ENCODE results near the gene TAS2R41. TPM values are rescaled to one million over a fixed set of nuclear protein-coding genes. Genes with fewer than 3 reads are reported as not detected.

TAS2R41 gene
- polyA plus RNA-seq, 1 donor (not counting 4 experiments of a cell fraction or from before 2014, with no cell fraction given), result not detected

- H3K9me1 ChIP-seq (ENCODE audit: control insufficient read depth, extremely low read depth, insufficient read depth, low read length), result no peaks in the 10 kb centered on the region
- TF ChIP-seq EZH2 (IDR thresholded peaks at IDR 0.05; ENCODE audit: low read length) (no peak), CTCF (optimal IDR thresholded peaks at IDR 0.05 in 1 of 3, IDR thresholded peaks at IDR 0.05 in 1 of 3, conservative IDR thresholded peaks at IDR 0.05 in 1 of 3; ENCODE audit: extremely low read depth in 1 of 3, insufficient read depth in 2 of 3, low read length in 3 of 3) (no peak)
- no peaks in the 10 kb centered on the region for H3K27me3 ChIP-seq (ENCODE audit: control insufficient read depth, extremely low read depth, insufficient read depth, low read length)
- H3K9ac ChIP-seq (ENCODE audit: control insufficient read depth, extremely low read depth, insufficient read depth, low read length), result no peak overlapping the region
- H4K20me1 ChIP-seq (ENCODE audit: control insufficient read depth, extremely low read depth, insufficient read depth, low read length), result no peaks in the 10 kb centered on the region
- dilution Hi-C loops (cut with MboI; ENCODE audit: extremely low pct_ligation_motif_present, low sequenced_read_pairs), result no loop called here
- H3K27ac ChIP-seq (ENCODE audit: control insufficient read depth, insufficient read depth, low read length), result no peak overlapping the region
- H3K9me3 ChIP-seq (ENCODE audit: control insufficient read depth, low read depth, low read length), result no peaks in the 10 kb centered on the region
- DNase-seq (ENCODE audit: low read depth, low spot score), result no peak
- H3K4me3 ChIP-seq (ENCODE audit: control insufficient read depth in 2 of 3, extremely low read depth in 1 of 3, insufficient read depth in 2 of 3, low read depth in 1 of 3, low read length in 3 of 3), result peak overlapping the region in 1 of 3 experiments; percentile 5
- peak overlapping the region; percentile 9 for H3K4me2 ChIP-seq (ENCODE audit: control insufficient read depth, extremely low read depth, insufficient read depth, low read depth, low read length)
- no peaks in the 10 kb centered on the region for H3K36me3 ChIP-seq (ENCODE audit: control insufficient read depth in 2 of 2, extremely low read depth in 1 of 2, insufficient read depth in 2 of 2, low read length in 2 of 2)
- H2AFZ ChIP-seq (ENCODE audit: control insufficient read depth, low read length), result no peak overlapping the region
- H3K4me1 ChIP-seq (ENCODE audit: control insufficient read depth, extremely low read depth, insufficient read depth, low read length), result peaks cover 22% of the 10 kb centered on the region
- no peak for FAIRE-seq
- no peaks in the 10 kb centered on the region for H3K79me2 ChIP-seq (ENCODE audit: control insufficient read depth, insufficient read depth, low read length)
Observed at GRCh38 chr7:143511593-143512047, 33.9 kb downstream of the TAS2R41 start.

- no peaks in the 10 kb centered on the region for H4K20me1 ChIP-seq (ENCODE audit: control insufficient read depth, extremely low read depth, insufficient read depth, low read length)
- DNase-seq (ENCODE audit: low read depth, low spot score), result no peak
- no peaks in the 10 kb centered on the region for H3K9me1 ChIP-seq (ENCODE audit: control insufficient read depth, extremely low read depth, insufficient read depth, low read length)
- H3K4me1 ChIP-seq (ENCODE audit: control insufficient read depth, extremely low read depth, insufficient read depth, low read length), result peaks cover 14% of the 10 kb centered on the region
- peak overlapping the region; percentile 25 for H3K27ac ChIP-seq (ENCODE audit: control insufficient read depth, insufficient read depth, low read length)
- H3K4me2 ChIP-seq (ENCODE audit: control insufficient read depth, extremely low read depth, insufficient read depth, low read depth, low read length), result peak overlapping the region; percentile 17
- H3K79me2 ChIP-seq (ENCODE audit: control insufficient read depth, insufficient read depth, low read length), result no peaks in the 10 kb centered on the region
- no peak overlapping the region for H2AFZ ChIP-seq (ENCODE audit: control insufficient read depth, low read length)
- peak; percentile 55 for FAIRE-seq
- H3K9me3 ChIP-seq (ENCODE audit: control insufficient read depth, low read depth, low read length), result no peaks in the 10 kb centered on the region
- no peak overlapping the region for H3K9ac ChIP-seq (ENCODE audit: control insufficient read depth, extremely low read depth, insufficient read depth, low read length)
- no peaks in the 10 kb centered on the region for H3K36me3 ChIP-seq (ENCODE audit: control insufficient read depth in 2 of 2, extremely low read depth in 1 of 2, insufficient read depth in 2 of 2, low read length in 2 of 2)
- no peaks in the 10 kb centered on the region for H3K27me3 ChIP-seq (ENCODE audit: control insufficient read depth, extremely low read depth, insufficient read depth, low read length)
- TF ChIP-seq CTCF (optimal IDR thresholded peaks at IDR 0.05 in 1 of 3, IDR thresholded peaks at IDR 0.05 in 1 of 3, conservative IDR thresholded peaks at IDR 0.05 in 1 of 3; ENCODE audit: extremely low read depth in 1 of 3, insufficient read depth in 2 of 3, low read length in 3 of 3) (no peak), EZH2 (IDR thresholded peaks at IDR 0.05; ENCODE audit: low read length) (no peak)
- dilution Hi-C loops (cut with MboI; ENCODE audit: extremely low pct_ligation_motif_present, low sequenced_read_pairs), result no loop called here
- H3K4me3 ChIP-seq (ENCODE audit: control insufficient read depth in 2 of 3, extremely low read depth in 1 of 3, insufficient read depth in 2 of 3, low read depth in 1 of 3, low read length in 3 of 3), result no peak overlapping the region
Observed at GRCh38 chr7:143512488-143513340, 35.0 kb downstream of the TAS2R41 start.
